ENCODE measurements around the gene SANBR. TPM values are rescaled to one million over a fixed set of nuclear protein-coding genes. Genes with fewer than 3 reads are reported as not detected.

The SANBR gene
- total and polyA plus RNA-seq, 2 of the 13 experiments (the other 11 are each of a cell fraction or from before 2014, with no cell fraction given), result 9.8 to 20.9 TPM

GRCh38 chr2:61021228-61021660 lies 44.4 kb upstream of the SANBR start (continued):
- TF ChIP-seq ZBTB26 (CRISPR knock-in tag; IDR thresholded peaks at IDR 0.05; ENCODE audit: borderline replicate concordance) (peak; percentile 39; the same call in 1 of the 2 replicates), FOXA1 (IDR thresholded peaks at IDR 0.05) (no peak), FOXA1 (CRISPR knock-in tag; IDR thresholded peaks at IDR 0.05) (peak; percentile 44; the same call in 1 of the 2 replicates), KAT7 (CRISPR knock-in tag; IDR thresholded peaks at IDR 0.05; ENCODE audit: borderline replicate concordance) (no peak), ZBTB4 (CRISPR knock-in tag; IDR thresholded peaks at IDR 0.05; ENCODE audit: borderline replicate concordance) (peak; percentile 79; the same call in 1 of the 2 replicates), ZNF687 (CRISPR knock-in tag; IDR thresholded peaks at IDR 0.05) (peak; percentile 72), SP5 (CRISPR knock-in tag; IDR thresholded peaks at IDR 0.05; ENCODE audit: borderline replicate concordance, low read depth) (peak; percentile 42; the same call in 1 of the 2 replicates), GLMP (CRISPR knock-in tag; IDR thresholded peaks at IDR 0.05; ENCODE audit: borderline replicate concordance) (no peak)
